HG03025 (cell line): Measurements from ENCODE around the gene NTNG2.
"Not testable (repeated sequence)": the region's sequence is repeated elsewhere in the genome, so short reads cannot be mapped to it uniquely, and the experiment has no call there.

Source experiments
- ATAC-seq: cut with Tn5 transposase; IDR thresholded peaks from one replicate; pipeline ENCODE4 v1.9.1; 2021; ENCODE audit warnings: mild to moderate bottlenecking, moderate library complexity; ENCODE audit not compliant: unreplicated experiment, low FRiP score

NTNG2 gene

GRCh38 chr9:132243156-132244074 is 81.6 kb downstream of the NTNG2 start:
- no peak for ATAC-seq

- ATAC-seq: no peak
These were observed 83.0 kb downstream of the NTNG2 start for GRCh38 chr9:132244582-132245455.

GRCh38 chr9:132245465-132245864 is 83.6 kb downstream of the NTNG2 start:
- no peak for ATAC-seq

DNA sequence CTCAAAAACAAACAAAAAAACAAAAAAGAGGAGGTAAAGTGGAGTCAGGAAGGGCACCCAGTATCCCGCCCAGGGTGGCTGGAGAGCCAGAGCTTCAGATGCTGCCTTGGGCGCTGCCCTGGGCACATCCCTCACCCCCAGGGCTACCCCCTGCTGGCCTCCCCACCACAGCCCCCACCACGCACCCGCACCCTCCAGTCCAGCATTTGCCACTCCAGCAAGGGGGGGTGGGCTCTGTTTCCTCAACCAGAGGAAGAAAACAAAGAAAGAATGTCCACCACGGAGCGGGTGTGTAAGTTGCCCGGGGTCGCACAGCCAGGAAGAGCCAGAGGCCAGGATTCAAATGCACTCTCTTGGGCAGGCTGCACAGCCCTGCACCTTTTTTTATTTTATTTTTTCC is 86.1 kb downstream of the NTNG2 start:
- no peak for ATAC-seq

DNA sequence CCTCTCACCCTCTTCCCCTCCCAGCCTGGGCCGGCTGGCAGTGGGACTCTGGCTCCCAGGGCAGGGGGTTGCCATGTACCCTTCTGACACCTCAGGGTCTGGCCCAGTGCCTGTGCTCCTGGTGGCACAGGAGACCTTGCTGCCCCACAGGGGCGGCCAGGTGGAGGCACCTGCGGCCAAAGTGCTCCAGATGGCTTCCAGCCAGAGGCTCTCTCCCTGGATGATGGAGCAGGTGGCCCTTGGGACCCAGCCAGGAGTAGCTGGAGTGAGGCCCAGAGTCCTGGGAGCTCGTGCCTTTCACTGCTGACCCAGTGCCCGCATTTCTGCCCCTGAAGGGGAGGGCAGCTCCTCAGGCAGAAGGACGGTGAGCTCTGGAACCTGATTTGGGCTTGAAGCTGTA is 87.3 kb downstream of the NTNG2 start:
- no peak for ATAC-seq

DNA sequence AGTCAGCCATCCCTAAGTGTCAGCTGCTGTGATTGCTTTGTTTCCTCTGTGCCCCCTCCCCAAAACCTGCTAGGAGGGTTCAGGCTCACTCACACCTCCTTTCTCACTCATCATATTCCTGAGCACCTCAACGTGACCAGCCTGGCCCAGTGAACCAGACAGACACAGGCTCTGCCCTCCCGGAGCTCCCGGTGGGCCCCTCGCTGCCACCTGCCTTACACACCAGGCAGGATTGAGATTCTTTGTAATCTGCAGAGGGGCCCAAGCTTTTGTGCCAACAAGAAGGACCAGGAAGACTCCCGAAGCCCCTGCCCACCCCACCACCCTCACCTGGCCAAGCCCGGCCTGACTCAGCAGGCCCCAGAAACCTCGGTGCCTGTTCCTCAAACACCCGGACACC is 87.8 kb downstream of the NTNG2 start:
- ATAC-seq: no peak

DNA sequence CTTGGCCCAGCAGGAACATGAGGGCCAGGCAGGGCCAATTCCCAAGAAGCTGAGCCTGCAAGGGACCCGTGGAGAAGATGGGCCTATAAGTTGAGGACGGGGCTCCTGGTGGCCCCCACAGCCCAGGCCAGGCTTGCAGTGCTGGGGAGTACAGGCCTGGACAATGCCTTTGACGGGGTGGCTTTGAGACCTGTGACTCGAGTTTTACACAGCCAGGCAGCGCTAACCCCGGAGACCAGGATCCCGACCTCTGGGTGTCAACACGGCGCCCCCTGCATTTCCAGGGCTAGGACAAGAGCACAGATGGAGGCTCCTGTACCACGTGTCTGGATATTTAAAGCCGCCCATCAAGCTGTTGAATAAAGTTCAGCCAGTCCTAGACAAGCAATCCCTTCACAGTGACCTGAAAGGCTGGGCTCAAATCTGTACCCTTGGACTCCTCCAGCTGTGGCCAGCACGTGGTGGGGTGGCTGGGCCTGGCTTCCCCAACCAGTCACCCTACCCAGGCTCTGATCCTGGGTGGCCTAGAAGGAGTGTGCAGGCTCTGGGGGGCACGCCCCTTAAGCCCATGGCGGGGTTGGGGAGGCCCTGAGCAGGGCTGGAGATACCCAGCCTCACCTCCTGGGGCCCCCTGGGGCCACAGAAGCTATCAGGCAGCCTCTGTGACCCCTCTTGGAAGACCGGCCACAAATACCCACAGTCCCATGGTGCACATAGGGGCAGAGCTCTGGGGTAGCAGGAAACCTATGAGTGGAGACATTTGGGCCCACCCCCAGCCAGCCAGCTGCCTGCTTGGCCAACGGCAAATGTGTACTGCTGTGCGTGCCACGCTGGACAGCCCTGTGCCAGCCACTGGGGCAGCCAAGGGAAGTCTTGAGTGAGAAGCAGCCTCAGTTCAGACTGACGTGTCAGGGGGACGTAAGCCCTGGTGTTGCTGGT is 88.7 kb downstream of the NTNG2 start:
- ATAC-seq: no peak

DNA sequence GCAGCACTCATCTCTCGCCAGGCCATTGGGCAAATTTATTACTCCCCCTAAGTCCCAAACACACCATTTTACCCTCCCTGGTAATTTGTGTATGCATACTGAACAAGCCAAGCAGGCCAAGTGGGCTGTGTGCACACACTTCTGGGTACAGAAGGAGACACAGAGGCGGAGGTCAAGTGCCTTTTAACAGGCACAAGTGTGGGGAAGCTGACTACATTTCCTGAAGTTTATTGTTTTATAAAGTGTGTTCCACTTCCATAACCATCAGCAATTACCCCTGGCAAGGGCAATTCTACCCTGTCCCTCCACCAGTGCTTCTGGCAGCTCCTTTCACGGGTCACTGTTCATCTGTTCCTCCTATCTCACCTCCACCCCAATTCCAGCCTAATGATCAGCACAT is 99.0 kb downstream of the NTNG2 start:
- no peak for ATAC-seq

- no peak for ATAC-seq
These were observed 104.2 kb downstream of the NTNG2 start for GRCh38 chr9:132266017-132266416.

- ATAC-seq: no peak
These were observed 105.8 kb downstream of the NTNG2 start for GRCh38 chr9:132267660-132268059.

DNA sequence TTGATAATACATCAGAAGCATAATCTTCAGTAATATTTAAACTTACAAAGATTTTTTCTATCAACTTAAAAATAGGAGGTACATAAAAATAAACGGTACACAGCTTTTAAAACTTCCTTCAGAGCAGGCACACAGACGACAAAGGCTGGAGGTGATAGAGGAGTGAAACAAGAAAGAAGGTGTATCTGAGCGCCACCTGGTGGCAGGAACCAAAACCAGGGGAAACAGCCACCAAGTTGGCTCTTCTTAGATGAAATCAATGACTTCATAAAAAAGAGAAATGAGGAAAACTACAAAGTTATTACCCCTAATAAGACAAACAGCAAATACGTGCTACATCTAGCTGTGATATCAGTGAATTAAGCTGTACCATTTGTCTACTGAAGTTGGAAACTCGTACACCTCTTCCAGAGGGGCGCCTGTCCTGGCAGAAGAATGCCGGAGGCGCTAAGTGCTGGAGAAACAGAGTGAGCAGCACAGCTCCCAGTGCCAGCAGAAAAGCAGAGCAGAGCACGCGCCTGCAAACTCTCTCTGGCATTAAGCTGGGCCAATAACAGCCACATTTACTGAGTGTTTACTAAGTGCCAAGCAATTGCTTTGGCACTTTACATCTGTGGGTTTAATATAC is 107.0 kb downstream of the NTNG2 start:
- ATAC-seq: no peak

DNA sequence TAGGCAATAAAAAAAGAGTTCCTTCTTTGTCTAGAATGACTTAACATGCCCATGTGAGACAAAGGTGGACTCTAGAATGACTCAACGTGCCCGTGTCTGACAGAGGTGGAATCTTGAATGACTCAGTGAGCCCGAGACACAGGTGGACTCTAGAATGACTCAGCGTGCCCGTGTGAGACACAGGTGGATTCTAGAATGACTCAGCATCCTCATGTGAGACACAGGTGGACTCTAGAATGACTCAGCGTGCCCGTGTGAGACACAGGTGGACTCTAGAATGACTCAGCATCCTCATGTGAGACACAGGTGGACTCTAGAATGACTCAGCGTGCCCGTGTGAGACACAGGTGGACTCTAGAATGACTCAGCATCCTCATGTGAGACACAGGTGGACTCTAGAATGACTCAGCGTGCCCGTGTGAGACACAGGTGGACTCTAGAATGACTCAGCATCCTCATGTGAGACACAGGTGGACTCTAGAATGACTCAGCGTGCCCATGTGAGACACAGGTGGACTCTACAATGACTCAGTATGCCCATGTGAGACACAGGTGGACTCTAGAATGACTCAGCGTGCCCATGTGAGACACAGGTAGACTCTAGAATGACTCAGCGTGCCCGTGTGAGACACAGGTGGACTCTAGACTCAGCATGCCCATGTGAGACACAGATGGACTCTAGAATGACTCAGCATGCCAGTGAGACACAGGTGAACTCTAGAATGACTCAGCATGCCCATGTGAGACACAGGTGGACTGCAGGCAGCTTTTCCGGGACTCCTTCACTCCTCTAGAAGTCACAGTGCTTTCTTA is 108.1 kb downstream of the NTNG2 start:
- not testable (repeated sequence) for ATAC-seq

- no peak for ATAC-seq
These were observed 113.0 kb downstream of the NTNG2 start for GRCh38 chr9:132274861-132275260.

DNA sequence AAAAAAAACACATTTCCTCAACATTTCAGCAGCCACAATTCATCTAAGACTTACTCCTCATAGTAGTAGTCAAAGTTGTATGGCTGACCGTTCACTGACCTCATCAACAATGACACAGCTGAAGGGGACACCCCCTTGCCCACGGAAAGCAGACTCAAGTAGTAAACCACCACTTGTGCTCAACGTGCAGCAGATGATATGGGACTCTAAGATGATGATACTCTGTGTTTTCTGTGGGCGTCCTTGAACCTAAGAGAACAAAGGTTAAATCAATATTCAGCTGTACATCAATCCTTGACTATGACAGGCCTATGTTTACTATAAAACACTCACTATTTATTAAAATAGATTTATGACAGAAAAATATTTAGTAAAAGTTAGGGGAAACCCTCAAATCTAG is 121.3 kb downstream of the NTNG2 start:
- ATAC-seq: no peak

GRCh38 chr9:132283863-132284262 is 122.0 kb downstream of the NTNG2 start:
- ATAC-seq: no peak

DNA sequence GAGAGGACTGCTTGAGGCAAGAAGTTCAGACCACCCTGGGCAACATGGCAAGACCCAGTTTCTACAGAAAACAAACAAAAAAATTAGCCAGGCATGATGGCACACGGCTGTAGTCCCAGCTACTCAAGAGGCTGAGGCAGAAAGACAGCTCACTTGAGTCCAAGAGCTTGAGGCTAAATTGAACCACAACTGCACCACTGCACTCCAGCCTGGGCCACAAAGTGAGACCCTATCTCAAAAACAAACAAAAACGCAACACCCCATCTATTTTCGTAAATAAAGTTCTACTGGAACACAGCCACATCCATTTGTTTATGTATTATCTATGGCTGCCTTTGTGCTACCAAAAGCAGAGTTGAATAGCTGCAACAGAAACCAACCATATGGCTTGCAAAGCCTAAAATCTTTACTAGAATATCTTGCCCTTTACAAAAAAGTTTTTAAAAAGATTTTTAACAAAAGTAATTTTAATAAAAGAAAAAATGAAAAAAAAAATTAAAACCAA is 125.5 kb downstream of the NTNG2 start:
- ATAC-seq: no peak

DNA sequence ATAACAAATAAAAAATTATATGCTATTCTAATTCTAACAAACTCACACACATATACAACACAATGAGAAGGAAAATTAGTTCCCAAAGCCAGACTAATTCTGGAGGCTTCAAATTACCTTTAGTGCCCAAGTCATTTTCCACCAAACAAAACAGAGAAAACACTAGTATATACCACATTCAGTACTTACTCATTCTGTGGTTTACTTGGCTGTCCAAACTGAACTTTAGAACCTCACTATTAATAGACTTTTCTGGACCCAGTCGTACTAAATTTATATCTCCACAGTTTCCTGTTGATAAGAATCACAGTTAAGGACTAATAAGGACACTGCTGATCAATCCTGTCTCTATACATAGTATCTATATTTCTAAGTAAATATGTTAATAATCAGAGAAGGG is 126.5 kb downstream of the NTNG2 start:
- no peak for ATAC-seq

DNA sequence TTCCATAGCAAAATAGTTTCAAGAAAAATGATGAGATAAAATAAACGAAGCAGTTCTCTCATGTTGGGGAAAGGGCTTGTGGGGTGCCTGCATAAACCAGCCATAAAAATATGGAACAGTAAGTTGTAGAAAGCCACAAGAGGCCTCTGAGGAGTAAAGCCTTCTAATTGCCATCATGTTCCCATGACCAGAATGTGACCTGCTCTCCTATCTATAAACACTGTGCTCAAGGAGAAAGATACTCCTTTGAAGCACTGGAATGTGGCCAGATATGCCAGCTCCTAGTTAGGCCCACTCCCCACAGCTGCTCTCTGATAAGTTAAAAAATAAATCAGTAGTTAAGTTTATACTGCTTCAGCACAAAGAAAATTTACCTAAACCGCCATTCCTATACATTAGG is 127.1 kb downstream of the NTNG2 start:
- no peak for ATAC-seq

DNA sequence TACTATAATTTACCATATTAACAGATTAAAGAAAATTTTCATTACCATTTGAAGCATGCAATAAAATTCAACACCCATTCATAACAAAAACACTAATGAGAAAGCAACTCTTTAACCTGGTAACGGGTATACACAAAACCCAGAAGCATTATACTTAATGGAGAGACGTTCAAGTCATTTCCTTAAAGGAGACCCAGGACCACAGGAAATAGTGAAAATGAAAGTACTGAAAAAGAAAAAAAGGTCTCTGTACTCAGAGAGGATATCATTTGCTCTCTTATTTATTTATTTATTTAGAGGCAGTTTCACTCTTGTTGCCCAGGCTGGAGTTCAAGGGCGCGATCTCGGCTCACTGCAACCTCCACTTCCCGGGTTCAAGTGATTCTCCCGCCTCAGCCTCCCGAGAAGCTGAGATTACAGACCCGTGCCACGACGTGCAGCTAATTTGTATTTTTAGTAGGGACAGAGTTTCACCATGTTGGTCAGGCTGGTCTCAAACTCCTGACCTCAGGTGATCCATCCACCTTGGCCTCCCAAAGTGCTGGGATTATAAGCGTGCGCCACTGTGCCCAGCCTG is 131.4 kb downstream of the NTNG2 start:
- no peak for ATAC-seq
